Measurements from ENCODE around the gene DNAH1. TPM values are rescaled to one million over a fixed set of nuclear protein-coding genes. Genes with fewer than 3 reads are reported as not detected.
"Not testable (repeated sequence)": the region's sequence is repeated elsewhere in the genome, so short reads cannot be mapped to it uniquely, and the experiment has no call there.

The DNAH1 gene
- 1 to 10 TPM; 2.3 to 8.6 (median 6.1) TPM for total RNA-seq
- polyA plus RNA-seq, result 1 to 10 TPM; 1.2 to 7.7 (median 1.4) TPM

GRCh38 chr3:52315977-52316764 is at the start of gene DNAH1:
Gene DNAH1 (plus strand): TSS chr3:52316319. CDS start chr3:52322443, 6,124 bp downstream.
- no peak for DNase-seq
- 96% methylated on average over 3 of the region's 3 CpGs for WGBS, 2 donors
- no peak within 1 kb of the TSS for H3K27ac ChIP-seq
- peak within 1 kb of the TSS in 3 of 4 donors; percentile 35 to 46 (median 46) for H3K4me3 ChIP-seq
- H3K36me3 ChIP-seq, result no peaks in the 10 kb centered on the region
- no peak for TF ChIP-seq POLR2AphosphoS5 (IDR thresholded peaks at IDR 0.05)
- no peak for TF ChIP-seq POLR2A (IDR thresholded peaks at IDR 0.05)
- no peak for TF ChIP-seq CTCF (IDR thresholded peaks at IDR 0.05)
- no peak for TF ChIP-seq EP300 (IDR thresholded peaks at IDR 0.05)
- H3K4me1 ChIP-seq, result peaks cover 0 to 18% (median 11%) of the 10 kb centered on the region in 4 donors
- intact Hi-C loops (cut with DNase I), result no loop called here
- H3K27me3 ChIP-seq, result no peaks in the 10 kb centered on the region
- H3K9me3 ChIP-seq, result no peaks in the 10 kb centered on the region

- TF ChIP-seq EP300 (IDR thresholded peaks at IDR 0.05) (no peak), CTCF (IDR thresholded peaks at IDR 0.05) (no peak), POLR2A (IDR thresholded peaks at IDR 0.05) (no peak), POLR2AphosphoS5 (IDR thresholded peaks at IDR 0.05) (no peak)
- H3K9me3 ChIP-seq, result no peaks in the 10 kb centered on the region
- 88 to 93% methylated on average over 7 of the region's 7 CpGs for WGBS, 2 donors
- H3K27ac ChIP-seq, result no peak overlapping the region
- DNase-seq, result no peak
- no peak overlapping the region for H3K4me3 ChIP-seq
- no peaks in the 10 kb centered on the region for H3K27me3 ChIP-seq
- peaks cover 0 to 75% (median 54%) of the 10 kb centered on the region in 4 donors for H3K36me3 ChIP-seq
- H3K4me1 ChIP-seq, result peaks cover 0 to 43% (median 41%) of the 10 kb centered on the region in 4 donors
- intact Hi-C loops (cut with DNase I), result no loop called here
These were observed 48.1 kb upstream of the DNAH1 start for GRCh38 chr3:52268036-52268435.

GRCh38 chr3:52269776-52270175 is 46.3 kb upstream of the DNAH1 start:
- Histone ChIP-seq H3K9me3 (no peaks in the 10 kb centered on the region), H3K27me3 (no peaks in the 10 kb centered on the region), H3K27ac (peak overlapping the region; percentile 6 to 63 (median 57)), H3K36me3 (peaks cover 0 to 59% (median 45%) of the 10 kb centered on the region in 4 donors), H3K4me3 (no peak overlapping the region), H3K4me1 (peaks cover 0 to 57% (median 56%) of the 10 kb centered on the region in 4 donors)
- WGBS, 2 donors, result 61 to 63% methylated on average over 3 of the region's 3 CpGs
- no peak for DNase-seq
- TF ChIP-seq POLR2A (IDR thresholded peaks at IDR 0.05), result no peak
- TF ChIP-seq CTCF (IDR thresholded peaks at IDR 0.05), result no peak
- TF ChIP-seq EP300 (IDR thresholded peaks at IDR 0.05), result no peak
- TF ChIP-seq POLR2AphosphoS5 (IDR thresholded peaks at IDR 0.05), result no peak
- intact Hi-C loops (cut with DNase I), result loop anchor here (10.0 kb wide), 1 partner anchor 415 kb away; the partner anchor contains the start of genes GNL3 and PBRM1

- no peak for DNase-seq
- H3K4me1 ChIP-seq, result peaks cover 0 to 62% (median 61%) of the 10 kb centered on the region in 4 donors
- no peak overlapping the region for H3K4me3 ChIP-seq
- intact Hi-C loops (cut with DNase I), result loop anchor here (10.0 kb wide), 1 partner anchor 414 kb away; the partner anchor contains the start of genes GNL3 and PBRM1
- WGBS, 2 donors, result 32 to 38% methylated on average over 9 of the region's 9 CpGs
- no peaks in the 10 kb centered on the region for H3K9me3 ChIP-seq
- H3K27me3 ChIP-seq, result no peaks in the 10 kb centered on the region
- H3K27ac ChIP-seq, result peak overlapping the region; percentile 6 to 63 (median 57)
- peaks cover 0 to 56% (median 44%) of the 10 kb centered on the region in 4 donors for H3K36me3 ChIP-seq
- TF ChIP-seq POLR2AphosphoS5 (IDR thresholded peaks at IDR 0.05) (no peak), EP300 (IDR thresholded peaks at IDR 0.05) (no peak), CTCF (IDR thresholded peaks at IDR 0.05) (no peak), POLR2A (IDR thresholded peaks at IDR 0.05) (no peak)
These were observed 45.8 kb upstream of the DNAH1 start for GRCh38 chr3:52270252-52270754.

GRCh38 chr3:52272172-52272571 is 43.9 kb upstream of the DNAH1 start:
- not testable (repeated sequence) for H3K9me3 ChIP-seq, H3K27me3 ChIP-seq, DNase-seq, H3K4me3 ChIP-seq
- intact Hi-C loops (cut with DNase I), result loop anchor here (10.0 kb wide), 1 partner anchor 413 kb away; the partner anchor contains the start of genes GNL3 and PBRM1
- H3K36me3 ChIP-seq, result peaks cover 0 to 37% (median 25%) of the 10 kb centered on the region in 4 donors
- H3K4me1 ChIP-seq, result peaks cover 0 to 80% (median 79%) of the 10 kb centered on the region in 4 donors
- H3K27ac ChIP-seq, result peak overlapping the region; percentile 17 to 63 (median 57)
- WGBS, 2 donors, result 70 to 84% methylated on average over 9 of the region's 9 CpGs
